ENCODE data around the gene PYGM. TPM values are rescaled to one million over a fixed set of nuclear protein-coding genes. Genes with fewer than 3 reads are reported as not detected.

PYGM gene
- total RNA-seq, 1 experiment from 2014 or later, result 1.7 TPM

DNA sequence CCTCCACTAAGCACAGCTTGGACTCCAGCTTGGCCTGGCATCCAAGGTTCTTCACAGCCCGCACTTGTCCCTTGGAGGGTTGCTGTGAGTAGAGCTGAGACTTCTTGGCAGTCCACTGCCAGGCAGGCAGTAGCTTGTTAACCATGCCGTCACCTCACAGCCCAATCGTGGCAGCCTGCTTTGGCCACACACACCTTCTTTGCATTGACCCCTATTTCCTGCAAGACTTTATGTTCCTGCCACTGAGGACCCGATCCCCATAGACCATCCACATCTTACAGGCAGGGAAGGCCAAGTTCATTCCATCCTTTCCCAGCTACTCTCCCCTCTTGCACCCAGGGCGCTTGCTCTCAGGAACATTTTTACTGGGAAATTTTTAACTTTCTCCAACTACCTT is 2.5 kb upstream of the PYGM start:
- DNase-seq (ENCODE audit: low read depth, low spot score) (no peak), ATAC-seq (0 out of 2 replicates have a peak, but pooled peaks have one; percentile 5)
- TF ChIP-seq, protein P1, sequence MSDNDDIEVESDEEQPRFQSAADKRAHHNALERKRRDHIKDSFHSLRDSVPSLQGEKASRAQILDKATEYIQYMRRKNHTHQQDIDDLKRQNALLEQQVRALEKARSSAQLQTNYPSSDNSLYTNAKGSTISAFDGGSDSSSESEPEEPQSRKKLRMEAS (IDR thresholded peaks at IDR 0.05), result no peak
- peak; percentile 66; the same call in 1 of the 2 replicates for TF ChIP-seq POLR2AphosphoS5 (IDR thresholded peaks at IDR 0.05; ENCODE audit: low read depth, low read length)
- no peak overlapping the region for H3K9ac ChIP-seq (ENCODE audit: low read length)
- H3K4me2 ChIP-seq (ENCODE audit: low read length), result no peak overlapping the region
- no peak overlapping the region for H2AFZ ChIP-seq (ENCODE audit: low read depth, low read length, poor library complexity, severe bottlenecking)
- no peaks in the 10 kb centered on the region for H3K9me2 ChIP-seq (ENCODE audit: insufficient read depth)
- peak overlapping the region; percentile 19; the same call in 1 of the 2 replicates for H3K27ac ChIP-seq (ENCODE audit: low read depth, low read length)
- H3K4me1 ChIP-seq (ENCODE audit: control insufficient read depth in 1 of 2, insufficient read depth in 2 of 2, low read length in 2 of 2), result peaks cover 0 to 5% of the 10 kb centered on the region in 2 experiments; a peak in 1 of 4 replicates
- BruUV-seq (replicated peaks), result TSS peak; percentile 3
- RAD21 ChIA-PET (ENCODE audit: low non-redundant PET in 1 of 2, low total read pairs in 2 of 2, uncharacterized antibody in 2 of 2, unreplicated experiment in 2 of 2), result interaction anchor here in 1 of 2 experiments (0.6 kb wide), 1 partner anchor 19 kb away, joined by 3 read pairs; no protein-coding TSS in a partner anchor
- no peak overlapping the region for H3K4me3 ChIP-seq (replicated peaks in 1 of 2; ENCODE audit: low read depth in 1 of 2, low read length in 2 of 2)
- H4K20me1 ChIP-seq (ENCODE audit: insufficient read depth), result peaks cover 14% of the 10 kb centered on the region; the same call in 1 of the 2 replicates
- intact Hi-C loops (cut with micrococcal nuclease), result no loop called here
- CTCF ChIA-PET, result interaction anchor here (0.6 kb wide), 1 partner anchor 10 kb away, joined by 3 read pairs; no protein-coding TSS in a partner anchor
- POLR2A ChIA-PET, result interaction anchor here (0.9 kb wide), 1 partner anchor 17 kb away, joined by 5 read pairs; the partner anchor contains the start of gene SF1
- peaks cover 25% of the 10 kb centered on the region for H3K79me2 ChIP-seq (ENCODE audit: insufficient read depth, low read length)
- no peaks in the 10 kb centered on the region for H3K9me3 ChIP-seq (ENCODE audit: control insufficient read depth in 1 of 2, insufficient read depth in 1 of 2, low read depth in 1 of 2, low read length in 2 of 2)
- H3K36me3 ChIP-seq (ENCODE audit: control insufficient read depth in 1 of 2, insufficient read depth in 2 of 2, low read length in 2 of 2), result peaks cover 34 to 40% of the 10 kb centered on the region in 2 experiments
- H3K27me3 ChIP-seq (ENCODE audit: insufficient read depth, low read length), result no peaks in the 10 kb centered on the region

DNA sequence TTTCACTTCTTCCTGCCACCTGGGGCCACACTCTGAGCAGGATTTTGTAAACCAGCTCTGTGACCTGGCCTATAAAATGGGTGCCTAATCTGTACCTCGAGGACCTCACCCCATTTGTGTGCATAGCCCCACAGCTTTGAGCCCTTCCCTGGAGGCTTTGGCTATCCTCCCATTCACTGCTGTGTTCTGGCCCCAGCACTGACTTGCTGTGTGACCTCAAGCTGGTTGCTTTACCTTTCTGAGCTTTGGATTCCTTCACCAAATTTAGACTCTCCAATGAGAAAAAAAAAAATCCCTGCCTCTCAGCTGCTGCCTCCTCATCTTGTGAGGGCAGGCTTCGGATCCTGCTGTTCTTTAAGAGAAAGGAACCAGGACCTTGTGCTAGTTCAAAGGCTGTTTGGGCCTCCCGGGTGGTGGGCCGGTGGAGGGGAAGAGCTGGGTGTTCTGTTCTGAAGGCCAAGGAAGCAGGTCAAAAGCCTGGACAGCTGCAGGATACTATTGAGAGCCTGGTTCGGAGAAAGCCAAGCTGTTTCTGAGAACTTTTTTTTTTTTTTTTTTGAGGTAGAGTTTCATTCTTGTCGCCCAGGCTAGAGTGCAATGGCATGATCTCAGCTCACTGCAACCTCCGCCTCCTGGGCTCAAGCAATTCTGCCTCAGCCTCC is 1.1 kb upstream of the PYGM start:
- no peak for DNase-seq (ENCODE audit: low read depth, low spot score)
- BruUV-seq (replicated peaks), result no TSS peak
- ChIA-PET CTCF (interaction anchor here (0.9 to 1.4 kb wide), 2 partner anchors 9 to 18 kb away, joined by 3 to 4 read pairs; partner anchors contain the start of gene SF1), POLR2A (interaction anchor here (0.8 to 1.1 kb wide), 2 partner anchors 10 to 18 kb away, joined by 3 to 4 read pairs; no protein-coding TSS in a partner anchor), RAD21 (ENCODE audit: low non-redundant PET in 1 of 2, low total read pairs in 2 of 2, uncharacterized antibody in 2 of 2, unreplicated experiment in 2 of 2) (no interaction called here)
- intact Hi-C loops (cut with micrococcal nuclease), result no loop called here
- Histone ChIP-seq H2AFZ (ENCODE audit: low read depth, low read length, poor library complexity, severe bottlenecking) (no peak overlapping the region), H3K36me3 (ENCODE audit: control insufficient read depth in 1 of 2, insufficient read depth in 2 of 2, low read length in 2 of 2) (peaks cover 25 to 30% of the 10 kb centered on the region in 2 experiments), H3K9ac (ENCODE audit: low read length) (no peak overlapping the region), H3K4me2 (ENCODE audit: low read length) (no peak overlapping the region), H3K4me1 (ENCODE audit: control insufficient read depth in 1 of 2, insufficient read depth in 2 of 2, low read length in 2 of 2) (peaks cover 0 to 9% of the 10 kb centered on the region in 2 experiments; a peak in 1 of 4 replicates), H3K9me3 (ENCODE audit: control insufficient read depth in 1 of 2, insufficient read depth in 1 of 2, low read depth in 1 of 2, low read length in 2 of 2) (no peaks in the 10 kb centered on the region), H3K27me3 (ENCODE audit: insufficient read depth, low read length) (no peaks in the 10 kb centered on the region), H3K27ac (ENCODE audit: low read depth, low read length) (no peak overlapping the region), H3K79me2 (ENCODE audit: insufficient read depth, low read length) (peaks cover 15% of the 10 kb centered on the region; the same call in 1 of the 2 replicates), H4K20me1 (ENCODE audit: insufficient read depth) (peaks cover 11% of the 10 kb centered on the region; the same call in 1 of the 2 replicates), H3K4me3 (replicated peaks in 1 of 2; ENCODE audit: low read depth in 1 of 2, low read length in 2 of 2) (no peak overlapping the region), H3K9me2 (ENCODE audit: insufficient read depth) (no peaks in the 10 kb centered on the region)
- ATAC-seq, result 0 out of 2 replicates have a peak, but pooled peaks have one; percentile 2
- TF ChIP-seq YY1 (IDR thresholded peaks at IDR 0.05; ENCODE audit: extremely low read depth, insufficient replicate concordance, low read depth, low read length) (no peak), CBX3 (IDR thresholded peaks at IDR 0.05; ENCODE audit: low read depth) (no peak), JUND (IDR thresholded peaks at IDR 0.05) (no peak), SP1 (IDR thresholded peaks at IDR 0.05; ENCODE audit: low read depth) (no peak), POLR2A (IDR thresholded peaks at IDR 0.05; ENCODE audit: borderline replicate concordance, extremely low read depth, insufficient read depth, insufficient read length) (no peak), ELF1 (IDR thresholded peaks at IDR 0.05; ENCODE audit: borderline replicate concordance, low read depth) (no peak), FOSL1 (IDR thresholded peaks at IDR 0.05; ENCODE audit: low read depth) (no peak), ZFX (IDR thresholded peaks at IDR 0.05) (no peak)
- TF ChIP-seq, protein P1 (IDR thresholded peaks at IDR 0.05), result no peak
- TF ChIP-seq, protein P2, sequence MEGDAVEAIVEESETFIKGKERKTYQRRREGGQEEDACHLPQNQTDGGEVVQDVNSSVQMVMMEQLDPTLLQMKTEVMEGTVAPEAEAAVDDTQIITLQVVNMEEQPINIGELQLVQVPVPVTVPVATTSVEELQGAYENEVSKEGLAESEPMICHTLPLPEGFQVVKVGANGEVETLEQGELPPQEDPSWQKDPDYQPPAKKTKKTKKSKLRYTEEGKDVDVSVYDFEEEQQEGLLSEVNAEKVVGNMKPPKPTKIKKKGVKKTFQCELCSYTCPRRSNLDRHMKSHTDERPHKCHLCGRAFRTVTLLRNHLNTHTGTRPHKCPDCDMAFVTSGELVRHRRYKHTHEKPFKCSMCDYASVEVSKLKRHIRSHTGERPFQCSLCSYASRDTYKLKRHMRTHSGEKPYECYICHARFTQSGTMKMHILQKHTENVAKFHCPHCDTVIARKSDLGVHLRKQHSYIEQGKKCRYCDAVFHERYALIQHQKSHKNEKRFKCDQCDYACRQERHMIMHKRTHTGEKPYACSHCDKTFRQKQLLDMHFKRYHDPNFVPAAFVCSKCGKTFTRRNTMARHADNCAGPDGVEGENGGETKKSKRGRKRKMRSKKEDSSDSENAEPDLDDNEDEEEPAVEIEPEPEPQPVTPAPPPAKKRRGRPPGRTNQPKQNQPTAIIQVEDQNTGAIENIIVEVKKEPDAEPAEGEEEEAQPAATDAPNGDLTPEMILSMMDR (IDR thresholded peaks at IDR 0.05 in 2 of 3, conservative IDR thresholded peaks at IDR 0.05 in 1 of 3; ENCODE audit: borderline replicate concordance in 1 of 3, insufficient read depth in 1 of 3, low read depth in 2 of 3, low read length in 2 of 3), result no peak
- TF ChIP-seq, protein P3, sequence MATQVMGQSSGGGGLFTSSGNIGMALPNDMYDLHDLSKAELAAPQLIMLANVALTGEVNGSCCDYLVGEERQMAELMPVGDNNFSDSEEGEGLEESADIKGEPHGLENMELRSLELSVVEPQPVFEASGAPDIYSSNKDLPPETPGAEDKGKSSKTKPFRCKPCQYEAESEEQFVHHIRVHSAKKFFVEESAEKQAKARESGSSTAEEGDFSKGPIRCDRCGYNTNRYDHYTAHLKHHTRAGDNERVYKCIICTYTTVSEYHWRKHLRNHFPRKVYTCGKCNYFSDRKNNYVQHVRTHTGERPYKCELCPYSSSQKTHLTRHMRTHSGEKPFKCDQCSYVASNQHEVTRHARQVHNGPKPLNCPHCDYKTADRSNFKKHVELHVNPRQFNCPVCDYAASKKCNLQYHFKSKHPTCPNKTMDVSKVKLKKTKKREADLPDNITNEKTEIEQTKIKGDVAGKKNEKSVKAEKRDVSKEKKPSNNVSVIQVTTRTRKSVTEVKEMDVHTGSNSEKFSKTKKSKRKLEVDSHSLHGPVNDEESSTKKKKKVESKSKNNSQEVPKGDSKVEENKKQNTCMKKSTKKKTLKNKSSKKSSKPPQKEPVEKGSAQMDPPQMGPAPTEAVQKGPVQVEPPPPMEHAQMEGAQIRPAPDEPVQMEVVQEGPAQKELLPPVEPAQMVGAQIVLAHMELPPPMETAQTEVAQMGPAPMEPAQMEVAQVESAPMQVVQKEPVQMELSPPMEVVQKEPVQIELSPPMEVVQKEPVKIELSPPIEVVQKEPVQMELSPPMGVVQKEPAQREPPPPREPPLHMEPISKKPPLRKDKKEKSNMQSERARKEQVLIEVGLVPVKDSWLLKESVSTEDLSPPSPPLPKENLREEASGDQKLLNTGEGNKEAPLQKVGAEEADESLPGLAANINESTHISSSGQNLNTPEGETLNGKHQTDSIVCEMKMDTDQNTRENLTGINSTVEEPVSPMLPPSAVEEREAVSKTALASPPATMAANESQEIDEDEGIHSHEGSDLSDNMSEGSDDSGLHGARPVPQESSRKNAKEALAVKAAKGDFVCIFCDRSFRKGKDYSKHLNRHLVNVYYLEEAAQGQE (IDR thresholded peaks at IDR 0.05; ENCODE audit: low read depth), result no peak

All from HCT116 (cell line).